Stimulated activated CD4-positive, alpha-beta T cell treated with anti-CD3 and anti-CD28 coated beads, Interleukin-1b, Interleukin-23, amount 100 ng/mL, for 24 hours (primary cell): ENCODE results near the gene FAM120C.

ENCODE experiments used
- DNase-seq, 4 experiments: peaks; one replicate each; pipeline ENCODE4 v3.0.0-alpha.2; 2020; ENCODE audit warnings: low read depth in 4 of 4, low spot score in 1 of 4

FAM120C gene

DNA sequence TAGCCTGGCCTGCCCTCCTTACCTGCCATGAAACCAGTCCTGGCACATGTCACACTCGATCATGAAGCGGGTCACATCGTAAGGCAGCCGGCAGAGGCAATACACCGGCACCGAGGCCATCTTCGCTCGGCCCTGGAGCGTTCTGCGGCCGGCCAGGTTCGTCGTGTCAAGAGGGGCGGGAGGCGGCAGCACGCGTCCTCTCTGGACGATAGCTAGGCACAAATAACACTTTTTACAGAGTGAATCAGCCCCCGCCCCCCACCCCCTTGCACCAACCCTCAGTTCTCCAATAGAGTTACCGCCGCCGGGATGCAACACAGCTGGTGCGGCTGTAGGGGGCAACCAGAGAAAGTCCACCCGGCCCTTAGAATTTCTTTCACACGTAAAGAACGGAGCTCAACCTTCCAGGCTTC lies 140.4 kb downstream of the FAM120C start:
- peak in 2 of 4 experiments; percentile 11 for DNase-seq

- no peak for DNase-seq
Observed at GRCh38 chrX:54030329-54030728, 152.7 kb downstream of the FAM120C start.

DNA sequence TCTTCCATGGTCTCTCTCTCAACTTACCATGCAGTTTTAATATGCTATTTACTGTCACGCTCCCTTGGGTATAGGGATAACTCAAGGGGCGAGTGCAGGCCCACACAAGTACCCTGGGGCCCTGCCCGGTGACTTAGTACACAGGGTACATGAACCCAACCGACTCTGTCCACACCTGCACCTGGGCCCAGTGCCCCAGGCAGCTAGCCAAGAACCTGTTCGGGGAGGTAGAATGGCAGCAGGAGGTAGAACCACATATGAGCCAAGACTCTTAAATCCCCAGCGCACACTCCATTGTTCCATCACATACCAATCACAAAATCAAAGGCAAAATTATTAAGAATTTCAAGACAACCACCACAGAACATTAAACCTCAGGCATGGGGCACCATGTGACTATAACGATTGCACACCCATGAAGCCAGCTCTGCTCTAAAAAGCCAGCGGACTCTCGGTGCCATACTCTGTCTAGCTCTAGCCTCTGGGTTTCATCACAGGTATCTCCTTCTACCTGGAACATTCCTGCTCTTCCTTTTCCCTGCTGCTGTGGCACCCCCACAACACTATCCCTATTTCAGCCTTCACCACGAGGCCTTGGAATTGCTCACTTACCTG lies 153.4 kb downstream of the FAM120C start:
- DNase-seq, result no peak

- DNase-seq, result no peak
Observed at GRCh38 chrX:54024350-54024749, 158.7 kb downstream of the FAM120C start.
